Hematopoietic multipotent progenitor cell treated with erythropoietin and hydrocortisone succinate and interleukin-3 and kit ligand, for 4 days (in vitro differentiated cells): ENCODE measurements around the gene AP3D1.

ENCODE experiments used
- DNase-seq: peaks from one replicate; pipeline ENCODE4 v3.0.0-alpha.2; 2015

AP3D1 gene

GRCh38 chr19:2180881-2181632 is 29.7 kb upstream of the AP3D1 start:
- no peak for DNase-seq

- DNase-seq: no peak
These were observed 28.7 kb upstream of the AP3D1 start for GRCh38 chr19:2180114-2180513.

- DNase-seq: no peak
These were observed 27.7 kb upstream of the AP3D1 start for GRCh38 chr19:2179095-2179494.

GRCh38 chr19:2176337-2176994 is 25.1 kb upstream of the AP3D1 start:
- no peak for DNase-seq

GRCh38 chr19:2175742-2176141 is 24.4 kb upstream of the AP3D1 start:
- DNase-seq: no peak

- DNase-seq: no peak
These were observed 22.6 kb upstream of the AP3D1 start for GRCh38 chr19:2173767-2174577.

GRCh38 chr19:2173388-2173766 is 22.0 kb upstream of the AP3D1 start:
- no peak for DNase-seq

GRCh38 chr19:2171349-2172145 is 20.2 kb upstream of the AP3D1 start:
- peak; percentile 71 for DNase-seq

- DNase-seq: no peak
These were observed 19.6 kb upstream of the AP3D1 start for GRCh38 chr19:2170987-2171348.

GRCh38 chr19:2170219-2170618 is 18.9 kb upstream of the AP3D1 start:
- no peak for DNase-seq

- DNase-seq: peak; percentile 95
These were observed 17.5 kb upstream of the AP3D1 start for GRCh38 chr19:2168619-2169424.

GRCh38 chr19:2167896-2168618 is 16.7 kb upstream of the AP3D1 start:
- peak; percentile 90 for DNase-seq

- DNase-seq: peak; percentile 46
These were observed 15.7 kb upstream of the AP3D1 start for GRCh38 chr19:2166741-2167738.

GRCh38 chr19:2164020-2164998 is 12.9 kb upstream of the AP3D1 start:
- DNase-seq: peak; percentile 61

GRCh38 chr19:2160379-2160778 is 9.0 kb upstream of the AP3D1 start:
- no peak for DNase-seq

GRCh38 chr19:2157452-2157851 is 6.1 kb upstream of the AP3D1 start:
- DNase-seq: no peak

- no peak for DNase-seq
These were observed 3.3 kb upstream of the AP3D1 start for GRCh38 chr19:2154587-2155075.

- no peak for DNase-seq
These were observed 500 bp downstream of the AP3D1 start for GRCh38 chr19:2150794-2151338.
